ENCODE data around the gene HHATL.

DNA sequence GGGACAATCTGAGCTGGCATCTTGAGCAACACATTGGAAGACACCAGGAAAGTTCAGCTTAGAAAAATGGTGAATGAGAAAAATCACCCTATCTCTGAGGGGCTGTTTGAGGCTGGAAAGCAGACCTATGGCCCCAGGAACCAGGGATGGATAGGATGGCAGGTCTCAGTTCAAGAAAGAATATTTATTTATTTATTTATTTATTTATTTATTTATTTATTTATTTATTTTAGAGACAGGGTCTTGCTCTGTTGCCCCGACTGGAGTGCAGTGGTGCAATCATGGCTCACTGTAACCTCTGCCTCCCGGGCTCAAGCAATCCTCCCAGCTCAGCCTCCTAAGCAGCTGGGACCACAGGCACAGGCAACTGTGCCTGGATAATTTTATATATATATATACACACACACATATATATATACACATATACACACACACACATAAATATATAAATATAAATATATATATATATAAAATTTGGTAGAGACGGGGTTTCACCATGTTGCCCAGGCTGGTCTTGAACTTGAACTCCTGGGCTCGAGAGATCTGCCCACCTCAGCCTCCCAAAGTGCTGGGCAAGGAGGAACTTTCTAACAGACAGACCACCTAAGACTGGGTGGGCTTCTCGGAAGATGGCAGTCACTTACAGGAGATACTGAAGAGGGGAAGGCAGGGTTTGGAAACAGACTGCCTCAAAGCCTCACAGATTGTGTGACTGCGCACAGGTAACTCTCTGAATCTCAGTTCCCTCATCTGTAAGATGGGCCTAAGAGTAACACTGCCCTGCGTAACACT is 40.8 kb upstream of the HHATL start:
- TF ChIP-seq ZBTB17 (tag by site-specific recombination; IDR thresholded peaks at IDR 0.05) (no peak), YY1 (tag by site-specific recombination; IDR thresholded peaks at IDR 0.05) (no peak), RBAK (tag by site-specific recombination; IDR thresholded peaks at IDR 0.05) (no peak), ZNF37A (tag by site-specific recombination; IDR thresholded peaks at IDR 0.05) (no peak), PRDM10 (tag by site-specific recombination; IDR thresholded peaks at IDR 0.05) (no peak), SETDB1 (IDR thresholded peaks at IDR 0.05; ENCODE audit: insufficient read length, low read length) (no peak), ZNF18 (tag by site-specific recombination; IDR thresholded peaks at IDR 0.05) (no peak), ZNF311 (tag by site-specific recombination; IDR thresholded peaks at IDR 0.05; ENCODE audit: borderline replicate concordance) (no peak)
- TF ChIP-seq, protein P1, sequence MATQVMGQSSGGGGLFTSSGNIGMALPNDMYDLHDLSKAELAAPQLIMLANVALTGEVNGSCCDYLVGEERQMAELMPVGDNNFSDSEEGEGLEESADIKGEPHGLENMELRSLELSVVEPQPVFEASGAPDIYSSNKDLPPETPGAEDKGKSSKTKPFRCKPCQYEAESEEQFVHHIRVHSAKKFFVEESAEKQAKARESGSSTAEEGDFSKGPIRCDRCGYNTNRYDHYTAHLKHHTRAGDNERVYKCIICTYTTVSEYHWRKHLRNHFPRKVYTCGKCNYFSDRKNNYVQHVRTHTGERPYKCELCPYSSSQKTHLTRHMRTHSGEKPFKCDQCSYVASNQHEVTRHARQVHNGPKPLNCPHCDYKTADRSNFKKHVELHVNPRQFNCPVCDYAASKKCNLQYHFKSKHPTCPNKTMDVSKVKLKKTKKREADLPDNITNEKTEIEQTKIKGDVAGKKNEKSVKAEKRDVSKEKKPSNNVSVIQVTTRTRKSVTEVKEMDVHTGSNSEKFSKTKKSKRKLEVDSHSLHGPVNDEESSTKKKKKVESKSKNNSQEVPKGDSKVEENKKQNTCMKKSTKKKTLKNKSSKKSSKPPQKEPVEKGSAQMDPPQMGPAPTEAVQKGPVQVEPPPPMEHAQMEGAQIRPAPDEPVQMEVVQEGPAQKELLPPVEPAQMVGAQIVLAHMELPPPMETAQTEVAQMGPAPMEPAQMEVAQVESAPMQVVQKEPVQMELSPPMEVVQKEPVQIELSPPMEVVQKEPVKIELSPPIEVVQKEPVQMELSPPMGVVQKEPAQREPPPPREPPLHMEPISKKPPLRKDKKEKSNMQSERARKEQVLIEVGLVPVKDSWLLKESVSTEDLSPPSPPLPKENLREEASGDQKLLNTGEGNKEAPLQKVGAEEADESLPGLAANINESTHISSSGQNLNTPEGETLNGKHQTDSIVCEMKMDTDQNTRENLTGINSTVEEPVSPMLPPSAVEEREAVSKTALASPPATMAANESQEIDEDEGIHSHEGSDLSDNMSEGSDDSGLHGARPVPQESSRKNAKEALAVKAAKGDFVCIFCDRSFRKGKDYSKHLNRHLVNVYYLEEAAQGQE (tag by site-specific recombination; IDR thresholded peaks at IDR 0.05) = no peak
- TF ChIP-seq, protein P2, sequence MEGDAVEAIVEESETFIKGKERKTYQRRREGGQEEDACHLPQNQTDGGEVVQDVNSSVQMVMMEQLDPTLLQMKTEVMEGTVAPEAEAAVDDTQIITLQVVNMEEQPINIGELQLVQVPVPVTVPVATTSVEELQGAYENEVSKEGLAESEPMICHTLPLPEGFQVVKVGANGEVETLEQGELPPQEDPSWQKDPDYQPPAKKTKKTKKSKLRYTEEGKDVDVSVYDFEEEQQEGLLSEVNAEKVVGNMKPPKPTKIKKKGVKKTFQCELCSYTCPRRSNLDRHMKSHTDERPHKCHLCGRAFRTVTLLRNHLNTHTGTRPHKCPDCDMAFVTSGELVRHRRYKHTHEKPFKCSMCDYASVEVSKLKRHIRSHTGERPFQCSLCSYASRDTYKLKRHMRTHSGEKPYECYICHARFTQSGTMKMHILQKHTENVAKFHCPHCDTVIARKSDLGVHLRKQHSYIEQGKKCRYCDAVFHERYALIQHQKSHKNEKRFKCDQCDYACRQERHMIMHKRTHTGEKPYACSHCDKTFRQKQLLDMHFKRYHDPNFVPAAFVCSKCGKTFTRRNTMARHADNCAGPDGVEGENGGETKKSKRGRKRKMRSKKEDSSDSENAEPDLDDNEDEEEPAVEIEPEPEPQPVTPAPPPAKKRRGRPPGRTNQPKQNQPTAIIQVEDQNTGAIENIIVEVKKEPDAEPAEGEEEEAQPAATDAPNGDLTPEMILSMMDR (tag by site-specific recombination; IDR thresholded peaks at IDR 0.05) = no peak
- TF ChIP-seq, protein P3, sequence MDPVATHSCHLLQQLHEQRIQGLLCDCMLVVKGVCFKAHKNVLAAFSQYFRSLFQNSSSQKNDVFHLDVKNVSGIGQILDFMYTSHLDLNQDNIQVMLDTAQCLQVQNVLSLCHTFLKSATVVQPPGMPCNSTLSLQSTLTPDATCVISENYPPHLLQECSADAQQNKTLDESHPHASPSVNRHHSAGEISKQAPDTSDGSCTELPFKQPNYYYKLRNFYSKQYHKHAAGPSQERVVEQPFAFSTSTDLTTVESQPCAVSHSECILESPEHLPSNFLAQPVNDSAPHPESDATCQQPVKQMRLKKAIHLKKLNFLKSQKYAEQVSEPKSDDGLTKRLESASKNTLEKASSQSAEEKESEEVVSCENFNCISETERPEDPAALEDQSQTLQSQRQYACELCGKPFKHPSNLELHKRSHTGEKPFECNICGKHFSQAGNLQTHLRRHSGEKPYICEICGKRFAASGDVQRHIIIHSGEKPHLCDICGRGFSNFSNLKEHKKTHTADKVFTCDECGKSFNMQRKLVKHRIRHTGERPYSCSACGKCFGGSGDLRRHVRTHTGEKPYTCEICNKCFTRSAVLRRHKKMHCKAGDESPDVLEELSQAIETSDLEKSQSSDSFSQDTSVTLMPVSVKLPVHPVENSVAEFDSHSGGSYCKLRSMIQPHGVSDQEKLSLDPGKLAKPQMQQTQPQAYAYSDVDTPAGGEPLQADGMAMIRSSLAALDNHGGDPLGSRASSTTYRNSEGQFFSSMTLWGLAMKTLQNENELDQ (tag by site-specific recombination; IDR thresholded peaks at IDR 0.05; ENCODE audit: low read depth) = no peak
- TF ChIP-seq, protein P4, sequence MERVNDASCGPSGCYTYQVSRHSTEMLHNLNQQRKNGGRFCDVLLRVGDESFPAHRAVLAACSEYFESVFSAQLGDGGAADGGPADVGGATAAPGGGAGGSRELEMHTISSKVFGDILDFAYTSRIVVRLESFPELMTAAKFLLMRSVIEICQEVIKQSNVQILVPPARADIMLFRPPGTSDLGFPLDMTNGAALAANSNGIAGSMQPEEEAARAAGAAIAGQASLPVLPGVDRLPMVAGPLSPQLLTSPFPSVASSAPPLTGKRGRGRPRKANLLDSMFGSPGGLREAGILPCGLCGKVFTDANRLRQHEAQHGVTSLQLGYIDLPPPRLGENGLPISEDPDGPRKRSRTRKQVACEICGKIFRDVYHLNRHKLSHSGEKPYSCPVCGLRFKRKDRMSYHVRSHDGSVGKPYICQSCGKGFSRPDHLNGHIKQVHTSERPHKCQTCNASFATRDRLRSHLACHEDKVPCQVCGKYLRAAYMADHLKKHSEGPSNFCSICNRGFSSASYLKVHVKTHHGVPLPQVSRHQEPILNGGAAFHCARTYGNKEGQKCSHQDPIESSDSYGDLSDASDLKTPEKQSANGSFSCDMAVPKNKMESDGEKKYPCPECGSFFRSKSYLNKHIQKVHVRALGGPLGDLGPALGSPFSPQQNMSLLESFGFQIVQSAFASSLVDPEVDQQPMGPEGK (tag by site-specific recombination; IDR thresholded peaks at IDR 0.05) = no peak
- TF ChIP-seq, protein P5, sequence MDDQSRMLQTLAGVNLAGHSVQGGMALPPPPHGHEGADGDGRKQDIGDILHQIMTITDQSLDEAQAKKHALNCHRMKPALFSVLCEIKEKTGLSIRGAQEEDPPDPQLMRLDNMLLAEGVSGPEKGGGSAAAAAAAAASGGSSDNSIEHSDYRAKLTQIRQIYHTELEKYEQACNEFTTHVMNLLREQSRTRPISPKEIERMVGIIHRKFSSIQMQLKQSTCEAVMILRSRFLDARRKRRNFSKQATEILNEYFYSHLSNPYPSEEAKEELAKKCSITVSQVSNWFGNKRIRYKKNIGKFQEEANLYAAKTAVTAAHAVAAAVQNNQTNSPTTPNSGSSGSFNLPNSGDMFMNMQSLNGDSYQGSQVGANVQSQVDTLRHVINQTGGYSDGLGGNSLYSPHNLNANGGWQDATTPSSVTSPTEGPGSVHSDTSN (CRISPR knock-in tag; IDR thresholded peaks at IDR 0.05) = no peak
